AG04449 (cell line): Measurements from ENCODE around the gene GSG1L.

Experiments used
- CTCF ChIA-PET: fragments of 350-600 bp; formaldehyde crosslinking; extraction: SDS; loops from one replicate; lab custom pipeline; 2021; ENCODE audit warnings: antibody characterized with exemption; lab: Yijun Ruan, JAX
- POLR2A ChIA-PET: fragments of 400-600, 350-600 bp; formaldehyde crosslinking; extraction: SDS; loops from one replicate; lab custom pipeline; 2020; ENCODE audit warnings: antibody characterized with exemption, inconsistent platforms; lab: Yijun Ruan, JAX
- DNase-seq: peaks from one replicate; pipeline ENCODE4 v3.0.0-alpha.2; 2010; ENCODE audit warnings: low read depth, low spot score
- H3K4me3 ChIP-seq: 2 replicates; pipeline ENCODE4 v1.5.1; 2011; ENCODE audit warnings: low read depth, mild to moderate bottlenecking, control low read depth, low read length
- CTCF ChIP-seq: IDR thresholded peaks from one replicate; pipeline ENCODE4 v1.5.1; 2011; ENCODE audit warnings: mild to moderate bottlenecking, moderate library complexity, low read length, control low read depth, inconsistent platforms; ENCODE audit not compliant: insufficient read depth; ENCODE audit errors: missing control alignments

GSG1L gene

GRCh38 chr16:28011971-28012445, 51.5 kb downstream of the GSG1L start:
- ChIA-PET CTCF (no interaction called here), POLR2A (no interaction called here)
- no peak overlapping the region for H3K4me3 ChIP-seq
- no peak for DNase-seq
- TF ChIP-seq CTCF: no peak

GRCh38 chr16:28011223-28011622, 52.3 kb downstream of the GSG1L start:
- no peak for DNase-seq
- TF ChIP-seq CTCF: no peak
- ChIA-PET CTCF (no interaction called here), POLR2A (no interaction called here)
- no peak overlapping the region for H3K4me3 ChIP-seq

- DNase-seq: no peak
- TF ChIP-seq CTCF: no peak
- H3K4me3 ChIP-seq: no peak overlapping the region
- ChIA-PET CTCF (no interaction called here), POLR2A (no interaction called here)
Observed at GRCh38 chr16:28010671-28011070, 52.8 kb downstream of the GSG1L start.

- POLR2A ChIA-PET: no interaction called here
- TF ChIP-seq CTCF: no peak
- no peak overlapping the region for H3K4me3 ChIP-seq
- no peak for DNase-seq
- CTCF ChIA-PET: no interaction called here
Observed at GRCh38 chr16:28009586-28010373, 53.7 kb downstream of the GSG1L start.

- POLR2A ChIA-PET: no interaction called here
- TF ChIP-seq CTCF: no peak
- CTCF ChIA-PET: no interaction called here
- H3K4me3 ChIP-seq: no peak overlapping the region
- no peak for DNase-seq
Observed at GRCh38 chr16:28003923-28004322, 59.6 kb downstream of the GSG1L start.

- no peak for DNase-seq
- CTCF ChIA-PET: no interaction called here
- TF ChIP-seq CTCF: no peak
- POLR2A ChIA-PET: no interaction called here
- no peak overlapping the region for H3K4me3 ChIP-seq
Observed at GRCh38 chr16:28003021-28003865, 60.3 kb downstream of the GSG1L start.
